Karpas-422 (cell line): ENCODE measurements around the gene VAC14. TPM values are rescaled to one million over a fixed set of nuclear protein-coding genes. Genes with fewer than 3 reads are reported as not detected.
A peak's percentile ranks its signal among the peaks of the same experiment; 100 is the strongest.
"Not testable (repeated sequence)": the region's sequence is repeated elsewhere in the genome, so short reads cannot be mapped to it uniquely, and the experiment has no call there.

Experiments used
- DNase-seq: peaks from one replicate; pipeline ENCODE4 v3.0.0-alpha.2; 2015
- H2AFZ ChIP-seq: fragments of 200-600 bp; sonication (generic); 2 replicates; pipeline ENCODE4 v1.6.1; 2014; ENCODE audit warnings: antibody characterized with exemption, low read length, mixed read lengths
- H3K27ac ChIP-seq: fragments of 200-600 bp; sonication (generic); 2 replicates; pipeline ENCODE4 v1.5.1; 2014; ENCODE audit warnings: mild to moderate bottlenecking, low read length, moderate library complexity
- H3K27me3 ChIP-seq: fragments of 200-600 bp; sonication (generic); 2 replicates; pipeline ENCODE4 v1.6.1; 2014; ENCODE audit warnings: low read length, mixed read lengths
- H3K36me3 ChIP-seq: fragments of 200-600 bp; sonication (generic); 2 replicates; pipeline ENCODE4 v1.6.1; 2014; ENCODE audit warnings: low read length, mixed read lengths; ENCODE audit not compliant: insufficient read depth
- H3K4me1 ChIP-seq: fragments of 200-600 bp; sonication (generic); 2 replicates; pipeline ENCODE4 v1.6.1; 2014; ENCODE audit warnings: mild to moderate bottlenecking, low read length, mixed read lengths
- H3K4me2 ChIP-seq: fragments of 200-600 bp; sonication (generic); 2 replicates; pipeline ENCODE4 v1.6.1; 2014; ENCODE audit warnings: low read length, low read depth, mild to moderate bottlenecking; ENCODE audit not compliant: poor library complexity, severe bottlenecking
- H3K4me3 ChIP-seq: fragments of 200-600 bp; sonication (generic); 2 replicates; pipeline ENCODE4 v1.5.1; 2014; ENCODE audit warnings: mild to moderate bottlenecking, antibody characterized with exemption, low read length, mixed read lengths
- H3K79me2 ChIP-seq: fragments of 200-600 bp; sonication (generic); 2 replicates; pipeline ENCODE4 v1.6.1; 2014; ENCODE audit warnings: mild to moderate bottlenecking, low read length, mixed read lengths
- H3K9ac ChIP-seq: fragments of 200-600 bp; sonication (generic); 2 replicates; pipeline ENCODE4 v1.6.0; 2014; ENCODE audit warnings: low read length
- H3K9me2 ChIP-seq: fragments of 200-600 bp; sonication (generic), shearing (Covaris generic); replicated peaks from 2 replicates; pipeline ENCODE4 v1.6.0; 2014; ENCODE audit warnings: mild to moderate bottlenecking, low read length, moderate library complexity; ENCODE audit not compliant: insufficient read depth
- H3K9me3 ChIP-seq: fragments of 300-700, 200-600 bp; sonication (generic); 2 replicates; pipeline ENCODE4 v1.6.1; 2014; ENCODE audit warnings: low read length, mixed read lengths
- H4K20me1 ChIP-seq: fragments of 200-600 bp; sonication (generic); 2 replicates; pipeline ENCODE4 v1.6.1; 2014; ENCODE audit warnings: mild to moderate bottlenecking, antibody characterized with exemption, low read length, low read depth; ENCODE audit not compliant: insufficient read depth
- total RNA-seq: library from RNA; depleted of rRNA; stranded (reverse); fragments of >200 nt; shearing (Covaris generic); gene quantifications from 2 replicates; pipeline ENCODE4 v1.2.3, GENCODE V29; 2014; ENCODE audit warnings: low replicate concordance; rRNA removed

The VAC14 gene
- total RNA-seq, 1 experiment from 2014 or later, result 39.1 TPM

GRCh38 chr16:70643264-70643663, 157.7 kb downstream of the VAC14 start:
- not testable (repeated sequence) for H3K4me3 ChIP-seq, H3K27ac ChIP-seq, H3K27me3 ChIP-seq, H3K9me3 ChIP-seq, H3K4me2 ChIP-seq, H3K9me2 ChIP-seq, H3K9ac ChIP-seq, H3K36me3 ChIP-seq, H2AFZ ChIP-seq, DNase-seq, H3K79me2 ChIP-seq, H3K4me1 ChIP-seq, H4K20me1 ChIP-seq

GRCh38 chr16:70642633-70643032, 158.3 kb downstream of the VAC14 start:
- no peak overlapping the region for H3K4me2 ChIP-seq
- no peaks in the 10 kb centered on the region for H3K79me2 ChIP-seq
- DNase-seq, result no peak
- H3K9me2 ChIP-seq, result no peaks in the 10 kb centered on the region
- no peaks in the 10 kb centered on the region for H4K20me1 ChIP-seq
- no peaks in the 10 kb centered on the region for H3K36me3 ChIP-seq
- no peaks in the 10 kb centered on the region for H3K27me3 ChIP-seq
- H3K27ac ChIP-seq, result no peak overlapping the region
- no peaks in the 10 kb centered on the region for H3K4me1 ChIP-seq
- no peak overlapping the region for H3K9ac ChIP-seq
- H3K4me3 ChIP-seq, result no peak overlapping the region
- H3K9me3 ChIP-seq, result no peaks in the 10 kb centered on the region
- no peak overlapping the region for H2AFZ ChIP-seq

GRCh38 chr16:70638814-70639792, 161.9 kb downstream of the VAC14 start:
- peak; percentile 34 for DNase-seq
- Histone ChIP-seq H3K79me2 (no peaks in the 10 kb centered on the region), H3K9me3 (no peaks in the 10 kb centered on the region), H4K20me1 (no peaks in the 10 kb centered on the region), H3K4me3 (no peak overlapping the region), H3K9ac (no peak overlapping the region), H3K9me2 (no peaks in the 10 kb centered on the region), H3K36me3 (no peaks in the 10 kb centered on the region), H2AFZ (no peak overlapping the region), H3K27ac (no peak overlapping the region), H3K27me3 (no peaks in the 10 kb centered on the region), H3K4me2 (no peak overlapping the region), H3K4me1 (no peaks in the 10 kb centered on the region)

Other genes starting within 250 kb of the VAC14 start
- not detected in 2 replicates for gene IL34, start 154.6 kb downstream of the VAC14 start, total RNA-seq
- 0.15 and 0.47 TPM in 2 replicates for gene MTSS2, start 115.1 kb downstream of the VAC14 start, total RNA-seq